Transverse colon (tissue), 4 donors: Measurements from ENCODE around the gene USP48. TPM values are rescaled to one million over a fixed set of nuclear protein-coding genes. Genes with fewer than 3 reads are reported as not detected.
"Not testable (repeated sequence)": the region's sequence is repeated elsewhere in the genome, so short reads cannot be mapped to it uniquely, and the experiment has no call there.

Experiments
- DNase-seq: peaks from one replicate; pipeline ENCODE4 v3.0.0-alpha.2; 2019
- H3K27ac ChIP-seq, 4 donors: fragments of 200-600 bp; sonication (generic); 2 replicates each; pipeline ENCODE4 v1.5.1; 2016 to 2018; ENCODE audit warnings: inconsistent platforms in 4 of 4
- H3K27me3 ChIP-seq: fragments of 200-600 bp; sonication (generic); 2 replicates; pipeline ENCODE4 v1.5.1; 2017; ENCODE audit warnings: inconsistent platforms
- H3K36me3 ChIP-seq, 4 donors: fragments of 200-600 bp; sonication (generic); 2 replicates each; pipeline ENCODE4 v1.5.1; 2017 to 2019; ENCODE audit warnings: inconsistent platforms in 4 of 4
- H3K4me1 ChIP-seq, 4 donors: fragments of 200-600 bp; sonication (generic); 2 replicates each; pipeline ENCODE4 v1.5.1; 2017 to 2020; ENCODE audit warnings: inconsistent platforms in 4 of 4
- H3K4me3 ChIP-seq, 4 donors: fragments of 200-600 bp; sonication (generic); 1 replicate in 1 of 4; 2 replicates in 3 of 4; pipeline versions ENCODE4 v1.5.1 to v1.6.1; 2017 to 2019; ENCODE audit warnings: inconsistent platforms in 4 of 4
- H3K9me3 ChIP-seq, 2 donors: fragments of 200-600 bp; sonication (generic); 2 replicates each; pipeline ENCODE4 v1.5.1; 2017 to 2019; ENCODE audit warnings: inconsistent platforms in 2 of 2
- EP300 ChIP-seq: sonication (generic); formaldehyde crosslinking; IDR thresholded peaks from one replicate; pipeline ENCODE4 v1.6.1; 2017; ENCODE audit warnings: antibody characterized with exemption, low read depth
- POLR2A ChIP-seq: fragments of 450-650 bp; IDR thresholded peaks from one replicate; pipeline ENCODE4 v1.6.1; 2016; ENCODE audit warnings: antibody characterized with exemption, mild to moderate bottlenecking, moderate library complexity
- POLR2AphosphoS5 ChIP-seq, 3 donors: sonication (generic); formaldehyde crosslinking; IDR thresholded peaks; one replicate each; pipeline ENCODE4 v1.6.1; 2016; ENCODE audit warnings: antibody characterized with exemption in 3 of 3
- WGBS, 2 donors: methylation state at CpG; one replicate each; pipeline ENCODE4 v1.1.5; 2018; ENCODE audit warnings: low coverage in 1 of 2; 5-methylcytosine and 5-hydroxymethylcytosine counted together
- in situ Hi-C, 4 donors: fragments of 200-750 bp; cut with MboI; loops; one replicate each; pipeline versions ENCODE4 v1.15.0 to v1.15.1; 2017; ENCODE audit warnings: low sequenced_read_pairs in 3 of 4, low pct_ligation_motif_present in 1 of 4, low pct_unique_long_range_greater_than_20kb in 1 of 4
- intact Hi-C: fragments of 100-400 bp; cut with DNase I; formaldehyde crosslinking; loops from one replicate; pipeline ENCODE4 v1.15.1; 2023; ENCODE audit warnings: low total_unique reads
- total RNA-seq, 4 donors: library from RNA; depleted of rRNA; stranded (reverse); fragments of >200 nt; gene quantifications; one replicate each; pipeline ENCODE4 v1.1.0, GENCODE V29; 2016
- TF ChIP-seq, protein P1 (sequence below), 5 experiments: fragments of 200-600 bp in 3 of 5; fragments of 450-650 bp in 2 of 5; sonication (generic) in 3 of 5; IDR thresholded peaks; 1 replicate in 2 of 5; 2 replicates in 3 of 5; pipeline ENCODE4 v1.5.1; 2016 to 2017; ENCODE audit warnings: antibody characterized with exemption in 5 of 5, inconsistent platforms in 3 of 5, mild to moderate bottlenecking in 2 of 5, moderate library complexity in 1 of 5

The USP48 gene
- total RNA-seq, 4 donors from 2014 or later, result 48.4 to 87.3 (median 51.4) TPM

DNA sequence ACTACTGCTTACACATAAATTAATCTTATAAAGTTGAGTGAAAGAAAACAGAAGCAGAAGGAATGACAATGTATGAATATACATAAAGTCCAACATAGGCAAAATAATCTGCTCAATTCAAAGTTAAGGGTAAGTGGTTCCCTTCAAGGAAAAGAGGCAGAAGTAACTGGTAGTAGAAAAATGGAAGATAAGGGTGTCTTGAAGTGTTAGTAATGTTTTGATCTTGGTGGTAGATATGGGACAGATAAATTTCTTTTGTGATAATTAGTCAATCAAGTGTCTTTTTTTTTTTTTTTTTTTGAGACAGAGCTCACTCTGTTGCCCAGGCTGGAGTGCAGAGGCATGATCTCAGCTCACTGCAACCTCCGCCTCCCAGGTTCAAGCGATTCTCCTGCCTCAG lies 12.7 kb downstream of the USP48 start:
- 91% methylated on average over 2 of the region's 2 CpGs; no CpG with 5 or more reads in 1 of the 2 donors for WGBS, 2 donors
- H3K4me3 ChIP-seq, result no peak overlapping the region
- in situ Hi-C loops, result no loop called here

DNA sequence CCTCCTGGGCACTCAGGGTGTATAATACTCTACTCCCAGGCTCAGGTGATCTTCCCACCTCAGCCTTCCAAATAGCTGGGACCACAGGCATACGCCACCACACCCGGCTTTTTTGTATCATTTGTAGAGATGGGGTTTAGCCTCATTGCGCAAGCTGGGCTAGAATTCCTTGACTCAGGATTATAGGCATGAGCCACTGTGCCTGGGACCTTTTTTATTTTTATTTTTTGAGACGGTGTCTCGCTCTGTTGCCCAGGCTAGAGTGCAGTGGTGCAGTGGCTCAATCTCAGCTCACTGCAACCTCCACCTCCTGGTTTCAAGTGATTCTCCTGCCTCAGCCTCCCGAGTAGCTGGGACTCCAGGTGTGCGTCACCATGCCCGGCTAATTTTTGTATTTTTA lies 15.8 kb downstream of the USP48 start:
- H3K27ac ChIP-seq, H3K36me3 ChIP-seq, H3K4me3 ChIP-seq, in situ Hi-C loops, DNase-seq, H3K27me3 ChIP-seq, intact Hi-C loops, H3K9me3 ChIP-seq: not testable (repeated sequence)
- peaks cover 4 to 55% (median 23%) of the 10 kb centered on the region in 4 donors for H3K4me1 ChIP-seq
- WGBS, 2 donors, result 93 to 98% methylated on average over 7 to 8 of the region's 8 CpGs

More for the DNA sequence above, 12.7 kb downstream of the USP48 start:
- Histone ChIP-seq H3K9me3 (no peaks in the 10 kb centered on the region), H3K4me1 (peaks cover under 1 to 34% (median 8%) of the 10 kb centered on the region in 4 donors), H3K36me3 (no peaks in the 10 kb centered on the region), H3K27me3 (no peaks in the 10 kb centered on the region), H3K27ac (no peak overlapping the region)
- intact Hi-C loops, result no loop called here
- no peak for DNase-seq
- TF ChIP-seq EP300 (no peak), POLR2A (no peak), POLR2AphosphoS5 (IDR thresholded peaks at IDR 0.05) (no peak)
- TF ChIP-seq, protein P1, sequence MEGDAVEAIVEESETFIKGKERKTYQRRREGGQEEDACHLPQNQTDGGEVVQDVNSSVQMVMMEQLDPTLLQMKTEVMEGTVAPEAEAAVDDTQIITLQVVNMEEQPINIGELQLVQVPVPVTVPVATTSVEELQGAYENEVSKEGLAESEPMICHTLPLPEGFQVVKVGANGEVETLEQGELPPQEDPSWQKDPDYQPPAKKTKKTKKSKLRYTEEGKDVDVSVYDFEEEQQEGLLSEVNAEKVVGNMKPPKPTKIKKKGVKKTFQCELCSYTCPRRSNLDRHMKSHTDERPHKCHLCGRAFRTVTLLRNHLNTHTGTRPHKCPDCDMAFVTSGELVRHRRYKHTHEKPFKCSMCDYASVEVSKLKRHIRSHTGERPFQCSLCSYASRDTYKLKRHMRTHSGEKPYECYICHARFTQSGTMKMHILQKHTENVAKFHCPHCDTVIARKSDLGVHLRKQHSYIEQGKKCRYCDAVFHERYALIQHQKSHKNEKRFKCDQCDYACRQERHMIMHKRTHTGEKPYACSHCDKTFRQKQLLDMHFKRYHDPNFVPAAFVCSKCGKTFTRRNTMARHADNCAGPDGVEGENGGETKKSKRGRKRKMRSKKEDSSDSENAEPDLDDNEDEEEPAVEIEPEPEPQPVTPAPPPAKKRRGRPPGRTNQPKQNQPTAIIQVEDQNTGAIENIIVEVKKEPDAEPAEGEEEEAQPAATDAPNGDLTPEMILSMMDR (IDR thresholded peaks at IDR 0.05), result no peak

DNA sequence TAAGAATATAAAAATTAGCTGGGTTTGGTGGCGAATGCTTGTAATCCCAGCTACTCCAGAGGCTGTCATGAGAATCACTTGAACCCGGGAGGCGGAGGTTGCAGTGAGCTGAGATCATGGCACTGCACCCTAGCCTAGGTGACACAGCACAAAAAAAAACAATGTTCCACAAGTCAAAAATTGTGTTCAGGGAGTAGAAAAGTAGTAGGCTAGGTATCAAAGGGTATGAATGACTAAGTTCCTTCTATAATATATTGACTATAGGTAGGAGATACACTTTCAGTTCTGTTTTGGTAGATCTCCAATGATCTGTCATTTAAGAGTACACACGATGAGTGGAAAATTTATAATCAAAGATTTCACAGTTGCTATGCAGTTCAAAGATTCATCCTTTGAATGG lies 16.7 kb downstream of the USP48 start:
- H3K9me3 ChIP-seq, result no peaks in the 10 kb centered on the region
- WGBS, 2 donors, result 86 to 89% methylated on average over 2 to 4 of the region's 4 CpGs
- intact Hi-C loops, result no loop called here
- no peak for DNase-seq
- H3K4me3 ChIP-seq, result no peak overlapping the region
- in situ Hi-C loops, result no loop called here
- H3K4me1 ChIP-seq, result peaks cover 4 to 62% (median 23%) of the 10 kb centered on the region in 4 donors
- H3K27ac ChIP-seq, result no peak overlapping the region
- TF ChIP-seq EP300 (no peak), POLR2A (no peak), POLR2AphosphoS5 (IDR thresholded peaks at IDR 0.05) (no peak)
- TF ChIP-seq, protein P1 (IDR thresholded peaks at IDR 0.05), result no peak
- H3K36me3 ChIP-seq, result no peaks in the 10 kb centered on the region
- no peaks in the 10 kb centered on the region for H3K27me3 ChIP-seq

DNA sequence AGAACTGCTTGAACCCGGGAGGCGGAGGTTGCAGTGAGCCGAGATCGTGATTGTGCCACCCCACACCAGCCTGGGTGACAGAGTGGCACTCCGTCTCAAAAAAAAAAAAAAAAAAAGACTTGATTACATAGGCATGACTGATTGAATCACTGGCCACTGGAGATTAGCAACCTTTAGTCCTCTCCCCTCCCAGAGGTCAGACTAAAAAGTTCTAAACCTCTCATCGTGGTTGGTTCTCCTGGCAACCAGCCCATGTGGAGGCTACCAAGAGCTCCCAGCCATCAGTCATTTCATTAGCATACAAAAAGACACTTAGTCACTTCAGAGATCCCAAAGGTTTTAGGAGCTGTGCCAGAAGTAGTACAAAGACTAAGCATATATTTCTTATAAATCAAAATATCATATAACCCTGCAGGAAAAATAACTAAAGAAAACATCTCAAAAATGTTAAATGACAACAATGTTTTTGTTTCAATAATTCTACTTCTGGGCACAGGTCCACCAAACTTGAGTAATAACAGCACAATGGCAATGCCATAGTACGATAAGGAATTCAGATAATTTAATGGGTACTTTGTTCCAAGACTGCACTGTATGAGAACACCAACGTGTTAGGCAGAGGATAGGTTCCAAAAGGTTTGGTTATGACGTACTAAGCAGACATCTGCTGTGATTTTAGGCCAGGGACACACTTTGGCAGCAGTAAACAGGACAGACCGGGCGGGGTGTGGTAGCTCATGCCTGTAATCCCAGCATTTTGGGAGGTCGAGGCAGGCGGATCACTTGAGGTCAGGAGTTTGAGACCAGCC lies 18.1 kb downstream of the USP48 start:
- WGBS, 2 donors, result 48 to 55% methylated on average over 6 to 13 of the region's 13 CpGs
- no peak overlapping the region for H3K4me3 ChIP-seq
- TF ChIP-seq POLR2AphosphoS5 (IDR thresholded peaks at IDR 0.05) (peak in 2 of 3 donors; percentile 22 to 31), EP300 (no peak), POLR2A (no peak)
- TF ChIP-seq, protein P1 (IDR thresholded peaks at IDR 0.05), result no peak
- intact Hi-C loops, result no loop called here
- no peaks in the 10 kb centered on the region for H3K27me3 ChIP-seq
- in situ Hi-C loops, result no loop called here
- H3K27ac ChIP-seq, result peak overlapping the region in 3 of 4 donors; percentile 6 to 26 (median 19)
- DNase-seq, result no peak
- no peaks in the 10 kb centered on the region for H3K9me3 ChIP-seq
- peaks cover 4 to 73% (median 23%) of the 10 kb centered on the region in 4 donors for H3K4me1 ChIP-seq
- no peaks in the 10 kb centered on the region for H3K36me3 ChIP-seq
